ENCODE results near the gene KRTAP10-10.
"Not testable (repeated sequence)": the region's sequence is repeated elsewhere in the genome, so short reads cannot be mapped to it uniquely, and the experiment has no call there.

DNA sequence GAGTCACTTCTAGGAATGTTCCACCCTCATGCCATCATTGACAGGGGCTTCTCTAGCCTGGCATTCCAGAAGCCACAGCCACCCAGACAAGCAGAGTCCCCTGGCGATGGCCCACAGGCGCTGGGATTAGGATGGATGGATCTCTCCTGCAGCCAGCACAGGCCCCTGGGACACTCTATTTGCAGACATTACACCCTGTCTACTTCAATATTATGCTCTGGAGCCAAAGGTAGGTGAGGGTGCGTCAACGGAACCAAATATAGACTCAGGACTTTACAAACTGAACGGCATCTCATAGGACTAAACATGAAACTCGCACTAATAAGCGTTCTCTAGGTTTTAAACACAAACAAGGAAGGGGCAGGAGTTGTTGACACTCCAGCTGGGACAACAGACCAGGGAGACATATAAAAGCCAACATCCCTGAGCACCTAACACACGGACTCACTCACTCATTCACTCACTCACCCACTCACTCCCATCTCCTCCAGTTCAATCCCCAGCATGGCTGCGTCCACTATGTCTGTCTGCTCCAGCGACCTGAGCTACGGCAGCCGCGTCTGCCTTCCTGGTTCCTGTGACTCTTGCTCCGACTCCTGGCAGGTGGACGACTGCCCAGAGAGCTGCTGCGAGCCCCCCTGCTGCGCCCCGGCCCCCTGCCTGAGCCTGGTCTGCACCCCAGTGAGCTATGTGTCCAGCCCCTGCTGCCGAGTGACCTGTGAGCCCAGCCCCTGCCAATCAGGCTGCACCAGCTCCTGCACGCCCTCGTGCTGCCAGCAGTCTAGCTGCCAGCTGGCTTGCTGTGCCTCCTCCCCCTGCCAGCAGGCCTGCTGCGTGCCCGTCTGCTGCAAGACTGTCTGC is 36.8 kb upstream of the KRTAP10-10 start, which contains the start of gene KRTAP10-7:
- TF ChIP-seq, protein P1, sequence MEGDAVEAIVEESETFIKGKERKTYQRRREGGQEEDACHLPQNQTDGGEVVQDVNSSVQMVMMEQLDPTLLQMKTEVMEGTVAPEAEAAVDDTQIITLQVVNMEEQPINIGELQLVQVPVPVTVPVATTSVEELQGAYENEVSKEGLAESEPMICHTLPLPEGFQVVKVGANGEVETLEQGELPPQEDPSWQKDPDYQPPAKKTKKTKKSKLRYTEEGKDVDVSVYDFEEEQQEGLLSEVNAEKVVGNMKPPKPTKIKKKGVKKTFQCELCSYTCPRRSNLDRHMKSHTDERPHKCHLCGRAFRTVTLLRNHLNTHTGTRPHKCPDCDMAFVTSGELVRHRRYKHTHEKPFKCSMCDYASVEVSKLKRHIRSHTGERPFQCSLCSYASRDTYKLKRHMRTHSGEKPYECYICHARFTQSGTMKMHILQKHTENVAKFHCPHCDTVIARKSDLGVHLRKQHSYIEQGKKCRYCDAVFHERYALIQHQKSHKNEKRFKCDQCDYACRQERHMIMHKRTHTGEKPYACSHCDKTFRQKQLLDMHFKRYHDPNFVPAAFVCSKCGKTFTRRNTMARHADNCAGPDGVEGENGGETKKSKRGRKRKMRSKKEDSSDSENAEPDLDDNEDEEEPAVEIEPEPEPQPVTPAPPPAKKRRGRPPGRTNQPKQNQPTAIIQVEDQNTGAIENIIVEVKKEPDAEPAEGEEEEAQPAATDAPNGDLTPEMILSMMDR (IDR thresholded peaks at IDR 0.05): not testable (repeated sequence)
- TF ChIP-seq POLR2A, POLR2AphosphoS5 (IDR thresholded peaks at IDR 0.05): not testable (repeated sequence)

Measured in sigmoid colon (tissue), 4 donors.